ENCODE measurements around the gene BSDC1. TPM values are rescaled to one million over a fixed set of nuclear protein-coding genes. Genes with fewer than 3 reads are reported as not detected.

The BSDC1 gene
- total RNA-seq, 1 donor, result 68.0 TPM

- H3K79me2 ChIP-seq (ENCODE audit: insufficient read depth, low read length), result peaks cover 58% of the 10 kb centered on the region
- DNase-seq (ENCODE audit: insufficient read length, low spot score, missing footprints), result no peak
- H2AFZ ChIP-seq (ENCODE audit: low read length), result no peak overlapping the region
- no peaks in the 10 kb centered on the region for H3K27me3 ChIP-seq (ENCODE audit: insufficient read depth, low read length)
- no peak overlapping the region for H3K4me2 ChIP-seq (ENCODE audit: insufficient read depth, low read length)
- H3K4me1 ChIP-seq (ENCODE audit: insufficient read depth, low read length), result peaks cover 19% of the 10 kb centered on the region
- no peak overlapping the region for H3K27ac ChIP-seq (ENCODE audit: low read depth, low read length)
- TF ChIP-seq CTCF (IDR thresholded peaks at IDR 0.05; ENCODE audit: extremely low read depth, low read depth, low read length), result no peak
- H3K36me3 ChIP-seq (ENCODE audit: insufficient read depth, low read length), result peaks cover 35% of the 10 kb centered on the region
- no peak overlapping the region for H3K4me3 ChIP-seq (ENCODE audit: insufficient read depth, low read length)
- peaks cover 15% of the 10 kb centered on the region for H4K20me1 ChIP-seq (ENCODE audit: insufficient read depth, low read length)
- H3K9me3 ChIP-seq (ENCODE audit: low read depth, low read length), result no peaks in the 10 kb centered on the region
Observed at GRCh38 chr1:32390904-32391870, 3.1 kb downstream of the BSDC1 start.

- Histone ChIP-seq H4K20me1 (ENCODE audit: insufficient read depth, low read length) (peaks cover 15% of the 10 kb centered on the region), H2AFZ (ENCODE audit: low read length) (no peak overlapping the region), H3K4me3 (ENCODE audit: insufficient read depth, low read length) (no peak overlapping the region), H3K9me3 (ENCODE audit: low read depth, low read length) (no peaks in the 10 kb centered on the region), H3K4me2 (ENCODE audit: insufficient read depth, low read length) (no peak overlapping the region), H3K27me3 (ENCODE audit: insufficient read depth, low read length) (no peaks in the 10 kb centered on the region), H3K27ac (ENCODE audit: low read depth, low read length) (no peak overlapping the region), H3K4me1 (ENCODE audit: insufficient read depth, low read length) (peaks cover 11% of the 10 kb centered on the region), H3K79me2 (ENCODE audit: insufficient read depth, low read length) (peaks cover 52% of the 10 kb centered on the region), H3K36me3 (ENCODE audit: insufficient read depth, low read length) (peaks cover 58% of the 10 kb centered on the region)
- no peak for TF ChIP-seq CTCF (IDR thresholded peaks at IDR 0.05; ENCODE audit: extremely low read depth, low read depth, low read length)
- DNase-seq (ENCODE audit: insufficient read length, low spot score, missing footprints), result no peak
Observed at GRCh38 chr1:32388641-32389040, 5.6 kb downstream of the BSDC1 start.

- no peaks in the 10 kb centered on the region for H3K27me3 ChIP-seq (ENCODE audit: insufficient read depth, low read length)
- no peaks in the 10 kb centered on the region for H3K4me1 ChIP-seq (ENCODE audit: insufficient read depth, low read length)
- H3K9me3 ChIP-seq (ENCODE audit: low read depth, low read length), result no peaks in the 10 kb centered on the region
- H3K4me2 ChIP-seq (ENCODE audit: insufficient read depth, low read length), result no peak overlapping the region
- no peak for TF ChIP-seq CTCF (IDR thresholded peaks at IDR 0.05; ENCODE audit: extremely low read depth, low read depth, low read length)
- H3K4me3 ChIP-seq (ENCODE audit: insufficient read depth, low read length), result no peak overlapping the region
- H4K20me1 ChIP-seq (ENCODE audit: insufficient read depth, low read length), result peaks cover 7% of the 10 kb centered on the region
- H3K79me2 ChIP-seq (ENCODE audit: insufficient read depth, low read length), result peaks cover 34% of the 10 kb centered on the region
- no peak overlapping the region for H2AFZ ChIP-seq (ENCODE audit: low read length)
- peaks cover 71% of the 10 kb centered on the region for H3K36me3 ChIP-seq (ENCODE audit: insufficient read depth, low read length)
- DNase-seq (ENCODE audit: insufficient read length, low spot score, missing footprints), result no peak
- H3K27ac ChIP-seq (ENCODE audit: low read depth, low read length), result no peak overlapping the region
Observed at GRCh38 chr1:32386676-32387392, 7.4 kb downstream of the BSDC1 start.

- no peaks in the 10 kb centered on the region for H3K4me1 ChIP-seq (ENCODE audit: insufficient read depth, low read length)
- H3K4me2 ChIP-seq (ENCODE audit: insufficient read depth, low read length), result no peak overlapping the region
- H3K27ac ChIP-seq (ENCODE audit: low read depth, low read length), result no peak overlapping the region
- H3K36me3 ChIP-seq (ENCODE audit: insufficient read depth, low read length), result peaks cover 93% of the 10 kb centered on the region
- H3K79me2 ChIP-seq (ENCODE audit: insufficient read depth, low read length), result no peaks in the 10 kb centered on the region
- no peaks in the 10 kb centered on the region for H4K20me1 ChIP-seq (ENCODE audit: insufficient read depth, low read length)
- no peak for TF ChIP-seq CTCF (IDR thresholded peaks at IDR 0.05; ENCODE audit: extremely low read depth, low read depth, low read length)
- no peak overlapping the region for H2AFZ ChIP-seq (ENCODE audit: low read length)
- H3K9me3 ChIP-seq (ENCODE audit: low read depth, low read length), result no peaks in the 10 kb centered on the region
- DNase-seq (ENCODE audit: insufficient read length, low spot score, missing footprints), result no peak
- no peak overlapping the region for H3K4me3 ChIP-seq (ENCODE audit: insufficient read depth, low read length)
- no peaks in the 10 kb centered on the region for H3K27me3 ChIP-seq (ENCODE audit: insufficient read depth, low read length)
Observed at GRCh38 chr1:32380057-32380456, 14.2 kb downstream of the BSDC1 start.

All from osteoblast (primary cell).